K562 (cell line): ENCODE results near the gene ESRRG. TPM values are rescaled to one million over a fixed set of nuclear protein-coding genes. Genes with fewer than 3 reads are reported as not detected.

ENCODE experiments used
- ATAC-seq: fragments of 200-7000 bp; cut with Tn5 transposase; 3 replicates; pipeline ENCODE4 v1.9.1; 2020; ENCODE audit warnings: moderate library complexity
- BruUV-seq: library from RNA; stranded (reverse); fragments of 400-500 nt; replicated peaks from 2 replicates; lab custom pipeline; 2021; lab: Mats Ljungman, UMichigan
- CTCF ChIA-PET: fragments of 300-600 bp; formaldehyde crosslinking; extraction: SDS; loops from one replicate; lab custom pipeline; 2021; ENCODE audit warnings: low intra/inter-chr PET ratio; lab: Yijun Ruan, JAX
- POLR2A ChIA-PET: fragments of 300-600, 350-650 bp; sonication (Branson Sonifier 250); formaldehyde crosslinking; extraction: SDS; loops from one replicate; lab custom pipeline; 2021; ENCODE audit warnings: antibody characterized with exemption, inconsistent platforms; lab: Yijun Ruan, JAX
- DNase-seq, 4 experiments: peaks; one replicate each; pipeline versions ENCODE4 v3.0.0 to v3.0.0-alpha.2; 2011 to 2018; ENCODE audit warnings: low spot score in 3 of 4, mixed read lengths in 3 of 4; ENCODE audit errors: extremely low read depth in 1 of 4
- FAIRE-seq: peaks from 2 replicates; lab custom pipeline; 2011; peaks lifted over from hg19 to GRCh38; lab: Jason Lieb, UNC
- H2AFZ ChIP-seq: 2 replicates; pipeline ENCODE4 v1.6.0; 2011; ENCODE audit warnings: low read depth, low read length, control low read depth, inconsistent platforms
- H3K27ac ChIP-seq: fragments of 200-600 bp; 3 replicates; pipeline ENCODE4 v1.8.0; 2011; ENCODE audit warnings: low read depth, mild to moderate bottlenecking, control low read depth, inconsistent platforms, low read length, moderate library complexity, mixed read lengths; ENCODE audit errors: extremely low read depth
- H3K27me3 ChIP-seq, 2 experiments: fragments of 300-600 bp in 1 of 2; 2 replicates in 1 of 2; 3 replicates in 1 of 2; pipeline versions ENCODE4 v1.6.0 to v1.8.0; 2011; ENCODE audit warnings: inconsistent platforms in 2 of 2, low read length in 2 of 2, mild to moderate bottlenecking in 1 of 2, mixed read lengths in 1 of 2, moderate library complexity in 1 of 2; ENCODE audit not compliant: control insufficient read depth in 2 of 2, insufficient read depth in 2 of 2
- H3K36me3 ChIP-seq: fragments of 300-600 bp; 3 replicates; pipeline ENCODE4 v1.8.0; 2011; ENCODE audit warnings: mild to moderate bottlenecking, low read length, inconsistent platforms; ENCODE audit not compliant: control insufficient read depth, insufficient read depth
- H3K4me1 ChIP-seq, 2 experiments: fragments of 200-600 bp in 1 of 2; replicated peaks in 1 of 2; 2 replicates in 1 of 2; 3 replicates in 1 of 2; pipeline versions ENCODE4 v1.5.1 to v1.8.0; 2011; ENCODE audit warnings: inconsistent platforms in 2 of 2, low read length in 2 of 2, mild to moderate bottlenecking in 1 of 2, mixed read lengths in 1 of 2, moderate library complexity in 1 of 2; ENCODE audit not compliant: control insufficient read depth in 2 of 2, insufficient read depth in 2 of 2
- H3K4me2 ChIP-seq: 2 replicates; pipeline ENCODE4 v1.6.1; 2011; ENCODE audit warnings: low read length, control low read depth, inconsistent platforms, mixed read lengths; ENCODE audit not compliant: insufficient read depth
- H3K4me3 ChIP-seq: fragments of 200-600 bp; sonication (generic), shearing (Covaris generic); 2 replicates; pipeline ENCODE4 v1.5.1; 2016; ENCODE audit warnings: control low read depth, inconsistent platforms
- H3K79me2 ChIP-seq: fragments of 200-600 bp; 3 replicates; pipeline ENCODE4 v1.8.0; 2011; ENCODE audit warnings: low read length, inconsistent platforms; ENCODE audit not compliant: control insufficient read depth, insufficient read depth
- H3K9ac ChIP-seq, 2 experiments: 2 replicates each; pipeline versions ENCODE4 v1.6.0 to v1.6.1; 2011; ENCODE audit warnings: low read depth in 2 of 2, low read length in 2 of 2, control low read depth in 1 of 2, inconsistent platforms in 1 of 2, mild to moderate bottlenecking in 1 of 2, mixed read lengths in 1 of 2; ENCODE audit not compliant: insufficient read depth in 1 of 2
- H3K9me1 ChIP-seq: one replicate; pipeline ENCODE4 v1.6.0; 2011; ENCODE audit warnings: inconsistent platforms, mild to moderate bottlenecking, low read length, moderate library complexity; ENCODE audit not compliant: control insufficient read depth, insufficient read depth
- H3K9me3 ChIP-seq: replicated peaks from 2 replicates; pipeline ENCODE4 v1.5.1; 2011; ENCODE audit warnings: low read depth, low read length, inconsistent platforms; ENCODE audit not compliant: control insufficient read depth, insufficient read depth
- H4K20me1 ChIP-seq: replicated peaks from 2 replicates; pipeline ENCODE4 v1.6.1; 2011; ENCODE audit warnings: low read length, inconsistent platforms, mixed read lengths; ENCODE audit not compliant: control insufficient read depth, insufficient read depth
- CHD2 ChIP-seq: IDR thresholded peaks from 2 replicates; pipeline ENCODE4 v1.6.1; 2011; ENCODE audit warnings: low read depth, low read length
- ESRRB ChIP-seq: fragments of 250-450 bp; sonication (Bioruptor Pico); IDR thresholded peaks from 2 replicates; pipeline ENCODE4 v1.5.0; 2020; ENCODE audit warnings: mild to moderate bottlenecking, moderate library complexity, borderline replicate concordance
- HNRNPH1 ChIP-seq: fragments of 200-400 bp; formaldehyde crosslinking; optimal IDR thresholded peaks from 2 replicates; pipeline ENCODE3; 2017; ENCODE audit warnings: low read depth, mild to moderate bottlenecking, low read length, moderate library complexity
- IFI16 ChIP-seq: fragments of 250-450 bp; sonication (Bioruptor Pico); IDR thresholded peaks from 2 replicates; pipeline ENCODE4 v2.1.2; 2022; ENCODE audit warnings: mild to moderate bottlenecking, inconsistent platforms
- MAFF ChIP-seq: IDR thresholded peaks from 2 replicates; pipeline ENCODE4 v1.6.1; 2012; ENCODE audit warnings: low read length, improper control_type of control experiment
- MBD2 ChIP-seq: sonication (generic); IDR thresholded peaks from 2 replicates; pipeline ENCODE4 v1.6.1; 2016; ENCODE audit warnings: low read depth, borderline replicate concordance
- MECOM ChIP-seq: fragments of 250-450 bp; sonication (Bioruptor Pico); IDR thresholded peaks from 2 replicates; pipeline ENCODE4 v1.8.0; 2022; ENCODE audit warnings: inconsistent platforms
- MLX ChIP-seq, 2 experiments: fragments of 450-650 bp in 1 of 2; sonication (generic) in 1 of 2; formaldehyde crosslinking; conservative IDR thresholded peaks; 2 replicates each; pipeline versions ENCODE4 v1.4.0 to v1.8.1; 2020 to 2022; ENCODE audit warnings: mild to moderate bottlenecking in 1 of 2, missing genetic modification reagents in 1 of 2
- NR2C2 ChIP-seq, 2 experiments: fragments of 200-800 bp in 1 of 2; sonication (Bioruptor generic) in 1 of 2; sonication (generic) in 1 of 2; formaldehyde crosslinking in 1 of 2; IDR thresholded peaks; 2 replicates each; pipeline versions ENCODE4 v1.6.1 to v1.8.0; 2016 to 2022; ENCODE audit warnings: mild to moderate bottlenecking in 1 of 2, missing compliant biosample characterization in 1 of 2, missing genetic modification characterization in 1 of 2, missing genetic modification reagents in 1 of 2
- RBM25 ChIP-seq: fragments of 200-400 bp; formaldehyde crosslinking; IDR thresholded peaks from 2 replicates; pipeline ENCODE4 v1.6.1; 2018; ENCODE audit warnings: low read length, low read depth, moderate library complexity; ENCODE audit not compliant: severe bottlenecking
- SRSF3 ChIP-seq: fragments of 200-400 bp; formaldehyde crosslinking; IDR thresholded peaks from 2 replicates; pipeline ENCODE4 v1.6.1; 2016; ENCODE audit warnings: mild to moderate bottlenecking, low read length, moderate library complexity; ENCODE audit not compliant: insufficient read depth
- TAL1 ChIP-seq: fragments of 450-650 bp; IDR thresholded peaks from 2 replicates; pipeline ENCODE4 v1.6.1; 2016; ENCODE audit warnings: mild to moderate bottlenecking
- TOE1 ChIP-seq, 2 experiments: fragments of 450-650 bp in 1 of 2; sonication (generic) in 1 of 2; formaldehyde crosslinking in 1 of 2; IDR thresholded peaks; 2 replicates each; pipeline versions ENCODE4 v1.7.1 to v1.8.0; 2016 to 2022; ENCODE audit warnings: borderline replicate concordance in 2 of 2, mild to moderate bottlenecking in 2 of 2, antibody characterized with exemption in 1 of 2, inconsistent platforms in 1 of 2, low read depth in 1 of 2, missing genetic modification reagents in 1 of 2, moderate library complexity in 1 of 2
- ZNF75A ChIP-seq: fragments of 450-650 bp; formaldehyde crosslinking; IDR thresholded peaks from 2 replicates; pipeline ENCODE4 v1.4.0; 2020; ENCODE audit warnings: mild to moderate bottlenecking
- WGBS: fragments of 100-300 bp; shearing (Covaris generic); methylation state at CpG from one replicate; pipeline ENCODE4 v1.1.6; 2016; ENCODE audit warnings: low coverage, mixed read lengths; ENCODE audit not compliant: insufficient coverage; ENCODE audit errors: missing lambda C conversion rate; 5-methylcytosine and 5-hydroxymethylcytosine counted together
- in situ Hi-C: fragments of 300-500 bp; cut with MboI; formaldehyde crosslinking; loops from 4 replicates; pipeline ENCODE4 v1.15.0; 2018; ENCODE audit warnings: inconsistent platforms, mixed read lengths
- intact Hi-C: fragments of 100-400 bp; cut with micrococcal nuclease; formaldehyde crosslinking; loops from 2 replicates; pipeline ENCODE4 v1.14.2; 2022
- polyA plus RNA-seq, 8 experiments: library from polyadenylated mRNA; depleted of rRNA in 4 of 8; stranded (reverse) in 5 of 8; unstranded in 3 of 8; fragments of >200 nt; fragmentation: Nextera tagmentation in 2 of 8; fragmentation: Illumina TruSeq in 1 of 8; extraction: Ambion mirVana in 2 of 8; extraction: Trizol in 1 of 8; gene quantifications; 2 replicates each; pipeline versions ENCODE4 v1.2.1 to v1.2.3, GENCODE V29; 2011 to 2014; ENCODE audit warnings: inconsistent platforms in 1 of 8, missing spikeins in 1 of 8
- total RNA-seq, 7 experiments: library from RNA; depleted of rRNA in 6 of 7; stranded (reverse); fragments of >200 nt in 6 of 7; fragmentation: Illumina TruSeq in 2 of 7; extraction: Trizol in 2 of 7; gene quantifications; 2 replicates each; pipeline versions ENCODE4 v1.2.1 to v1.2.3, GENCODE V29; 2011 to 2021; ENCODE audit warnings: low replicate concordance in 1 of 7
- TF ChIP-seq, protein P1 (sequence below): sonication (generic); formaldehyde crosslinking; IDR thresholded peaks from 2 replicates; pipeline ENCODE4 v1.8.0; 2022; ENCODE audit warnings: missing genetic modification reagents, mild to moderate bottlenecking, moderate library complexity, borderline replicate concordance
- TF ChIP-seq, protein P2 (sequence below): fragments of 450-650 bp; IDR thresholded peaks from 2 replicates; pipeline ENCODE4 v1.6.1; 2016

ESRRG gene
- total and polyA plus RNA-seq, 9 of the 15 experiments (the other 6 are each of a cell fraction or from before 2014, with no cell fraction given) = not detected

DNA sequence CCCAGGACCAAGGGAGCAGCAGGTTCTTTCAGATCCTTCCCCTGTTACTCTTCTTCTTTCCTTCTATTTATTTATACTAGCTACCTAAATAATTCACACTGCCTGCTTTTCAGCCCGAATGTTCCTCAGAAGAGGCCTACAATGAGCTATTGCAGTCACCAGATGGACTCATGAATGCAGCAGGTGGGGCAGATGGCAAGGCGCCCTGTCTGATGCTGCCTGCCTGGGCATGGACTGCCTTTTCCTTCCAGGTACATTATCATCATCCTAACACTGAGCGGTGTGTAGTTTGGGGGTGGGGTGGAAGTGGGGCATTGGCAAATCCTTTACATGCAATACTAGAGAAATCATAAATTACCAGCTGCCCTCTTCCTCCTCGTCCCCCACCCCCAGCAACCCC lies 17.6 kb downstream of the ESRRG start:
- Histone ChIP-seq H3K9me1 (no peaks in the 10 kb centered on the region), H3K36me3 (no peaks in the 10 kb centered on the region), H3K27me3 (no peaks in the 10 kb centered on the region), H3K9me3 (no peaks in the 10 kb centered on the region), H3K79me2 (no peaks in the 10 kb centered on the region), H2AFZ (no peak overlapping the region), H4K20me1 (no peaks in the 10 kb centered on the region), H3K27ac (no peak overlapping the region), H3K4me3 (no peak overlapping the region), H3K9ac (no peak overlapping the region), H3K4me1 (no peaks in the 10 kb centered on the region), H3K4me2 (no peak overlapping the region)
- 5% methylated on average over 4 of the region's 4 CpGs for WGBS
- TF ChIP-seq SRSF3 = no peak
- TF ChIP-seq MLX (CRISPR knock-in tag; conservative IDR thresholded peaks at IDR 0.05) = no peak
- TF ChIP-seq MECOM (CRISPR knock-in tag) = no peak
- no peak for TF ChIP-seq MAFF
- TF ChIP-seq, protein P1, sequence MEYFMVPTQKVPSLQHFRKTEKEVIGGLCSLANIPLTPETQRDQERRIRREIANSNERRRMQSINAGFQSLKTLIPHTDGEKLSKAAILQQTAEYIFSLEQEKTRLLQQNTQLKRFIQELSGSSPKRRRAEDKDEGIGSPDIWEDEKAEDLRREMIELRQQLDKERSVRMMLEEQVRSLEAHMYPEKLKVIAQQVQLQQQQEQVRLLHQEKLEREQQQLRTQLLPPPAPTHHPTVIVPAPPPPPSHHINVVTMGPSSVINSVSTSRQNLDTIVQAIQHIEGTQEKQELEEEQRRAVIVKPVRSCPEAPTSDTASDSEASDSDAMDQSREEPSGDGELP (CRISPR knock-in tag) = no peak
- no peak for TF ChIP-seq RBM25
- no peak for TF ChIP-seq HNRNPH1
- no peak for TF ChIP-seq NR2C2 (CRISPR knock-in tag; IDR thresholded peaks at IDR 0.05)
- no peak for TF ChIP-seq NR2C2 (tag; IDR thresholded peaks at IDR 0.05)
- no peak for TF ChIP-seq TOE1 (IDR thresholded peaks at IDR 0.05; ENCODE audit: borderline replicate concordance)
- TF ChIP-seq TOE1 (CRISPR knock-in tag; IDR thresholded peaks at IDR 0.05; ENCODE audit: borderline replicate concordance, low read depth) = no peak
- TF ChIP-seq, protein P2, sequence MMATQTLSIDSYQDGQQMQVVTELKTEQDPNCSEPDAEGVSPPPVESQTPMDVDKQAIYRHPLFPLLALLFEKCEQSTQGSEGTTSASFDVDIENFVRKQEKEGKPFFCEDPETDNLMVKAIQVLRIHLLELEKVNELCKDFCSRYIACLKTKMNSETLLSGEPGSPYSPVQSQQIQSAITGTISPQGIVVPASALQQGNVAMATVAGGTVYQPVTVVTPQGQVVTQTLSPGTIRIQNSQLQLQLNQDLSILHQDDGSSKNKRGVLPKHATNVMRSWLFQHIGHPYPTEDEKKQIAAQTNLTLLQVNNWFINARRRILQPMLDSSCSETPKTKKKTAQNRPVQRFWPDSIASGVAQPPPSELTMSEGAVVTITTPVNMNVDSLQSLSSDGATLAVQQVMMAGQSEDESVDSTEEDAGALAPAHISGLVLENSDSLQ = no peak
- TF ChIP-seq ESRRB (CRISPR knock-in tag) = no peak
- TF ChIP-seq MBD2 = no peak
- no peak for TF ChIP-seq IFI16 (CRISPR knock-in tag)
- no peak for TF ChIP-seq ZNF75A (CRISPR knock-in tag)
- no peak for TF ChIP-seq CHD2
- no peak for TF ChIP-seq TAL1
- BruUV-seq = no TSS peak
- in situ Hi-C loops (no loop called here), intact Hi-C loops (no loop called here)
- POLR2A ChIA-PET = no interaction called here
- ATAC-seq = no peak
- no peak for DNase-seq
- CTCF ChIA-PET = no interaction called here
- no peak for FAIRE-seq
